ENCODE data around the gene LOXHD1. TPM values are rescaled to one million over a fixed set of nuclear protein-coding genes. Genes with fewer than 3 reads are reported as not detected.

Gene LOXHD1
- total and polyA plus RNA-seq, 2 of the 4 experiments (the other 2 are of a cell fraction) = not detected

- Histone ChIP-seq H2BK20ac (ENCODE audit: low read depth, low read length) (no peak overlapping the region), H2BK5ac (ENCODE audit: low read depth, low read length, poor library complexity, severe bottlenecking) (no peak overlapping the region), H3K4me2 (ENCODE audit: low read depth, low read length) (no peak overlapping the region), H2BK15ac (ENCODE audit: low read depth, low read length) (no peak overlapping the region), H2BK120ac (ENCODE audit: low read depth, low read length) (no peak overlapping the region), H4K20me1 (ENCODE audit: insufficient read depth, low read length) (no peaks in the 10 kb centered on the region), H3K4me1 (ENCODE audit: control insufficient read depth, insufficient read depth, low read length) (no peaks in the 10 kb centered on the region), H4K5ac (ENCODE audit: low read depth, low read length) (no peak overlapping the region), H3K36me3 (ENCODE audit: control insufficient read depth, insufficient read depth, low read length) (no peaks in the 10 kb centered on the region), H3K79me1 (ENCODE audit: low read depth in 1 of 2, low read length in 2 of 2) (no peaks in the 10 kb centered on the region), H3K27me3 (ENCODE audit: control insufficient read depth, insufficient read depth, low read length) (no peaks in the 10 kb centered on the region), H2AK9ac (replicated peaks; ENCODE audit: low read depth, low read length, poor library complexity) (no peak overlapping the region), H2AK5ac (ENCODE audit: low read depth, low read length) (no peak overlapping the region), H4K91ac (ENCODE audit: insufficient read depth, low read depth, low read length) (no peak overlapping the region), H3K4ac (ENCODE audit: low read depth, low read length) (no peak overlapping the region), H4K8ac (ENCODE audit: low read depth in 2 of 2, low read length in 2 of 2) (no peak overlapping the region), H3K56ac (ENCODE audit: extremely low read depth, insufficient read depth, low read length) (no peak overlapping the region), H2AFZ (replicated peaks; ENCODE audit: low read length, poor library complexity) (no peak overlapping the region), H3K4me3 (ENCODE audit: insufficient read depth, low read depth, low read length) (no peak overlapping the region), H3K9me3 (ENCODE audit: control insufficient read depth, insufficient read depth, low read length) (no peaks in the 10 kb centered on the region), H3K23ac (ENCODE audit: low read depth, low read length) (no peak overlapping the region), H3K9me1 (ENCODE audit: insufficient read depth, low read length) (no peaks in the 10 kb centered on the region), H3K18ac (ENCODE audit: low read depth, low read length) (no peak overlapping the region), H3K27ac (ENCODE audit: insufficient read depth, low read length) (no peak overlapping the region), H3K9ac (ENCODE audit: low read depth, low read length) (no peak overlapping the region), H3K14ac (replicated peaks; ENCODE audit: low read depth, low read length) (no peak overlapping the region)
- dilution Hi-C loops (cut with HindIII; ENCODE audit: low sequenced_read_pairs, unreplicated experiment) (no loop called here), in situ Hi-C loops (cut with MboI; ENCODE audit: low sequenced_read_pairs) (no loop called here), intact Hi-C loops (cut with micrococcal nuclease) (no loop called here)
- peak; percentile 3 for DNase-seq
- ATAC-seq (ENCODE audit: low read depth) = no peak
- CTCF ChIA-PET = no interaction called here
- no CpG with 5 or more reads among the region's 2 CpGs for WGBS, 2 experiments (ENCODE audit: extremely low coverage in 2 of 2, insufficient read length in 1 of 2)
- no TSS peak for BruUV-seq (replicated peaks)
- POLR2A ChIA-PET (ENCODE audit: unreplicated experiment) = no interaction called here
- TF ChIP-seq FOS (IDR thresholded peaks at IDR 0.05; ENCODE audit: low read depth, low read length) (no peak), BHLHE40 (IDR thresholded peaks at IDR 0.05; ENCODE audit: low read depth, low read length) (no peak), RFX5 (IDR thresholded peaks at IDR 0.05; ENCODE audit: low read depth, low read length) (no peak), ELK1 (IDR thresholded peaks at IDR 0.05; ENCODE audit: borderline replicate concordance, low read depth, low read length) (no peak), MAFK (IDR thresholded peaks at IDR 0.05; ENCODE audit: low read depth, low read length) (no peak), RCOR1 (IDR thresholded peaks at IDR 0.05; ENCODE audit: insufficient replicate concordance, low read length) (no peak), CHD1 (IDR thresholded peaks at IDR 0.05; ENCODE audit: low read depth, low read length) (no peak), USF2 (IDR thresholded peaks at IDR 0.05; ENCODE audit: low read depth, low read length) (no peak), NFE2L2 (IDR thresholded peaks at IDR 0.05; ENCODE audit: low read depth, low read length) (no peak), RAD21 (IDR thresholded peaks at IDR 0.05; ENCODE audit: low read length) (no peak), CEBPB (IDR thresholded peaks at IDR 0.05; ENCODE audit: low read depth, low read length) (no peak), MXI1 (IDR thresholded peaks at IDR 0.05; ENCODE audit: borderline replicate concordance, low read depth, low read length) (no peak), SMC3 (IDR thresholded peaks at IDR 0.05; ENCODE audit: low read depth, low read length) (no peak), MAZ (IDR thresholded peaks at IDR 0.05; ENCODE audit: borderline replicate concordance, low read depth, low read length) (no peak), POLR2A (IDR thresholded peaks at IDR 0.05; ENCODE audit: low read depth, low read length) (no peak), CTCF (conservative IDR thresholded peaks at IDR 0.05; ENCODE audit: low read depth, low read length) (no peak)
These were observed 154.6 kb downstream of the LOXHD1 start for GRCh38 chr18:46502444-46502843.
